ENCODE results near the gene PI4K2A. TPM values are rescaled to one million over a fixed set of nuclear protein-coding genes. Genes with fewer than 3 reads are reported as not detected.
A peak's percentile ranks its signal among the peaks of the same experiment; 100 is the strongest.
"Not testable (repeated sequence)": the region's sequence is repeated elsewhere in the genome, so short reads cannot be mapped to it uniquely, and the experiment has no call there.

The PI4K2A gene
- total RNA-seq, 1 experiment from 2014 or later: 25.8 TPM

GRCh38 chr10:97649405-97649750, 8.9 kb downstream of the PI4K2A start:
- H3K27me3 ChIP-seq, DNase-seq, H3K9me3 ChIP-seq, H3K4me3 ChIP-seq: not testable (repeated sequence)
- peaks cover 48% of the 10 kb centered on the region for H3K36me3 ChIP-seq

- Histone ChIP-seq H3K27me3 (no peaks in the 10 kb centered on the region), H3K36me3 (peaks cover 46% of the 10 kb centered on the region), H3K9me3 (no peaks in the 10 kb centered on the region; the same call in 1 of the 2 replicates), H3K4me3 (no peak overlapping the region)
- DNase-seq: no peak
Observed at GRCh38 chr10:97650726-97651125, 10.3 kb downstream of the PI4K2A start.

GRCh38 chr10:97651773-97652172, 11.3 kb downstream of the PI4K2A start:
- H3K36me3 ChIP-seq: peaks cover 54% of the 10 kb centered on the region
- no peaks in the 10 kb centered on the region; the same call in 1 of the 2 replicates for H3K9me3 ChIP-seq
- no peak overlapping the region for H3K4me3 ChIP-seq
- DNase-seq: no peak
- H3K27me3 ChIP-seq: no peaks in the 10 kb centered on the region

GRCh38 chr10:97656777-97657176, 16.3 kb downstream of the PI4K2A start:
- Histone ChIP-seq H3K9me3 (no peaks in the 10 kb centered on the region), H3K36me3 (peaks cover 53% of the 10 kb centered on the region), H3K4me3 (no peak overlapping the region), H3K27me3 (no peaks in the 10 kb centered on the region)
- DNase-seq: no peak

GRCh38 chr10:97659589-97659988, 19.1 kb downstream of the PI4K2A start:
- no peak for DNase-seq
- Histone ChIP-seq H3K4me3 (no peak overlapping the region), H3K9me3 (no peaks in the 10 kb centered on the region), H3K27me3 (no peaks in the 10 kb centered on the region), H3K36me3 (peaks cover 51% of the 10 kb centered on the region)

GRCh38 chr10:97664282-97664850, 23.9 kb downstream of the PI4K2A start:
- Histone ChIP-seq H3K36me3 (peaks cover 46% of the 10 kb centered on the region), H3K4me3 (no peak overlapping the region), H3K9me3 (no peaks in the 10 kb centered on the region), H3K27me3 (no peaks in the 10 kb centered on the region)
- no peak for DNase-seq

GRCh38 chr10:97666992-97667391, 26.5 kb downstream of the PI4K2A start:
- DNase-seq: no peak
- Histone ChIP-seq H3K36me3 (peaks cover 48% of the 10 kb centered on the region), H3K9me3 (no peaks in the 10 kb centered on the region), H3K4me3 (no peak overlapping the region), H3K27me3 (no peaks in the 10 kb centered on the region)

- Histone ChIP-seq H3K27me3 (no peaks in the 10 kb centered on the region), H3K36me3 (peaks cover 48% of the 10 kb centered on the region), H3K9me3 (no peaks in the 10 kb centered on the region), H3K4me3 (no peak overlapping the region)
- no peak for DNase-seq
Observed at GRCh38 chr10:97667463-97667862, 27.0 kb downstream of the PI4K2A start.

- peaks cover 50% of the 10 kb centered on the region for H3K36me3 ChIP-seq
- no peaks in the 10 kb centered on the region for H3K27me3 ChIP-seq
- H3K4me3 ChIP-seq: no peak overlapping the region
- no peaks in the 10 kb centered on the region for H3K9me3 ChIP-seq
- DNase-seq: no peak
Observed at GRCh38 chr10:97669571-97669970, 29.1 kb downstream of the PI4K2A start.

GRCh38 chr10:97673736-97674525, 33.5 kb downstream of the PI4K2A start:
- peak; percentile 77 for DNase-seq
- H3K9me3 ChIP-seq: no peaks in the 10 kb centered on the region
- H3K4me3 ChIP-seq: no peak overlapping the region
- no peaks in the 10 kb centered on the region for H3K27me3 ChIP-seq
- H3K36me3 ChIP-seq: peaks cover 62% of the 10 kb centered on the region

GRCh38 chr10:97675222-97675621, 34.8 kb downstream of the PI4K2A start:
- Histone ChIP-seq H3K27me3 (no peaks in the 10 kb centered on the region), H3K4me3 (no peak overlapping the region), H3K9me3 (no peaks in the 10 kb centered on the region), H3K36me3 (peaks cover 56% of the 10 kb centered on the region)
- DNase-seq: no peak

- Histone ChIP-seq H3K36me3 (peaks cover 54% of the 10 kb centered on the region), H3K4me3 (no peak overlapping the region), H3K27me3 (no peaks in the 10 kb centered on the region), H3K9me3 (no peaks in the 10 kb centered on the region)
- DNase-seq: peak; percentile 21
Observed at GRCh38 chr10:97676770-97677581, 36.5 kb downstream of the PI4K2A start.

GRCh38 chr10:97679594-97679993, 39.1 kb downstream of the PI4K2A start:
- no peak for DNase-seq
- Histone ChIP-seq H3K36me3 (peaks cover 37% of the 10 kb centered on the region), H3K4me3 (no peak overlapping the region), H3K27me3 (no peaks in the 10 kb centered on the region), H3K9me3 (no peaks in the 10 kb centered on the region)

- Histone ChIP-seq H3K36me3 (peaks cover 15% of the 10 kb centered on the region), H3K4me3 (no peak overlapping the region), H3K27me3 (no peaks in the 10 kb centered on the region), H3K9me3 (no peaks in the 10 kb centered on the region)
- DNase-seq: no peak
Observed at GRCh38 chr10:97682042-97682441, 41.6 kb downstream of the PI4K2A start.

GRCh38 chr10:97683556-97684367, 43.3 kb downstream of the PI4K2A start:
- peak; percentile 31 for DNase-seq

GRCh38 chr10:97684368-97684713, 43.9 kb downstream of the PI4K2A start:
- DNase-seq, H3K4me3 ChIP-seq, H3K36me3 ChIP-seq, H3K27me3 ChIP-seq, H3K9me3 ChIP-seq: not testable (repeated sequence)

More at GRCh38 chr10:97683556-97684367, 43.3 kb downstream of the PI4K2A start:
- no peaks in the 10 kb centered on the region for H3K27me3 ChIP-seq
- H3K36me3 ChIP-seq: peaks cover 5% of the 10 kb centered on the region
- H3K9me3 ChIP-seq: no peaks in the 10 kb centered on the region
- H3K4me3 ChIP-seq: no peak overlapping the region

Data from MG63 (cell line).